ENCODE measurements around the gene ARNT2. TPM values are rescaled to one million over a fixed set of nuclear protein-coding genes. Genes with fewer than 3 reads are reported as not detected.

ARNT2 gene
- total and polyA plus RNA-seq, 4 donors = 0.63 to 16.2 (median 4.9) TPM

DNA sequence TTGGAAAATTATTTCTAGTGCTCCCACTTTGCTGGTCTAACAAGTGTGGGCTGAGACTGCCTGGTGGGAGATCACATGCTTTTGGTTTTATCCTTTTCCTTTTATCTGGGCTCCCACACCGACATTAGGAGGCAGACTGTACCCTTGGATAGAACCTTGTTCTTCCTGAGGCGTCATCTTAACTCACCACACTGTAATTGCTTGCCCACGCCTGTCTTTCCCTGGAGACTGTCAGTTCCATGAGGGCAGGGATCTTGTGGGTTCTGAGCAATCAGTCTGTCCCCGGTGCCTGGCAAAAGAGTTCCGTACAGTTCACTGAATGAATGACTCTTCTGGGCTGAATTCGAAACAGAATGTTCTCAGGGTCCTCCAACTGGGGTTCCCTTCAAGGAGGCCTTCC, 166.4 kb downstream of the ARNT2 start:
- Histone ChIP-seq H3K36me3 (ENCODE audit: control insufficient read depth in 1 of 2, insufficient read depth in 2 of 2, low read length in 1 of 2) (no peaks in the 10 kb centered on the region), H3K27me3 (ENCODE audit: control insufficient read depth in 1 of 2, insufficient read depth in 2 of 2, low read length in 1 of 2) (no peaks in the 10 kb centered on the region), H3K27ac (ENCODE audit: low read depth in 1 of 2, low read length in 2 of 2) (no peak overlapping the region), H3K4me1 (ENCODE audit: control insufficient read depth in 1 of 2, insufficient read depth in 2 of 2, low read length in 2 of 2) (no peaks in the 10 kb centered on the region), H3K4me3 (ENCODE audit: low read length in 2 of 2) (no peak overlapping the region), H3K9me3 (ENCODE audit: control insufficient read depth, low read length) (no peaks in the 10 kb centered on the region)
- intact Hi-C loops (cut with DNase I) = no loop called here
- 92 to 93% methylated on average over 6 of the region's 6 CpGs for WGBS, 2 donors
- ATAC-seq (ENCODE audit: low FRiP score) (no peak), DNase-seq (no peak)

DNA sequence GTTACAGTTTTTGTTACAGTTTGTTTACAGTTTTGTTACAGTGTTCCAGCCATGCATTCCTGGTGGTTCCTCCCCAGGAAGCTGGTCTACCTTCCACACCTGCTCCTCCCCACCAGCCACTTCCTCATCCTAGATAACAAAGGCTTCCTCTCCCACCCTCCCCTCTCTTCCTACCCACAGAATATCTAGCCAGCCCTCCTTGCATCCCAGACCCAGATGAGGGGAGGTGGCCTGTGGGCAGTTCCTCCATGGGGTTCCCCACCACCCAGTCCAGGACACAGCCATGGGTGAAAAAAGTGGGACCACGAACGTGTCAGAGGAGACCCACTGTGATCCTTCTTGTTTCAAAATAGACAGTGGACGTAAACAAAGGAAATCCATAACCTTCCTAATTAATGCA, 168.2 kb downstream of the ARNT2 start:
- intact Hi-C loops (cut with DNase I) = no loop called here
- Histone ChIP-seq H3K27me3 (ENCODE audit: control insufficient read depth in 1 of 2, insufficient read depth in 2 of 2, low read length in 1 of 2) (no peaks in the 10 kb centered on the region), H3K27ac (ENCODE audit: low read depth in 1 of 2, low read length in 2 of 2) (no peak overlapping the region), H3K36me3 (ENCODE audit: control insufficient read depth in 1 of 2, insufficient read depth in 2 of 2, low read length in 1 of 2) (peaks cover 0 to 2% of the 10 kb centered on the region in 2 donors), H3K4me3 (ENCODE audit: low read length in 2 of 2) (no peak overlapping the region), H3K9me3 (ENCODE audit: control insufficient read depth, low read length) (no peaks in the 10 kb centered on the region), H3K4me1 (ENCODE audit: control insufficient read depth in 1 of 2, insufficient read depth in 2 of 2, low read length in 2 of 2) (no peaks in the 10 kb centered on the region)
- WGBS, 2 donors = 93 to 94% methylated on average over 3 of the region's 3 CpGs
- no peak for DNase-seq
- no peak for ATAC-seq (ENCODE audit: low FRiP score)

DNA sequence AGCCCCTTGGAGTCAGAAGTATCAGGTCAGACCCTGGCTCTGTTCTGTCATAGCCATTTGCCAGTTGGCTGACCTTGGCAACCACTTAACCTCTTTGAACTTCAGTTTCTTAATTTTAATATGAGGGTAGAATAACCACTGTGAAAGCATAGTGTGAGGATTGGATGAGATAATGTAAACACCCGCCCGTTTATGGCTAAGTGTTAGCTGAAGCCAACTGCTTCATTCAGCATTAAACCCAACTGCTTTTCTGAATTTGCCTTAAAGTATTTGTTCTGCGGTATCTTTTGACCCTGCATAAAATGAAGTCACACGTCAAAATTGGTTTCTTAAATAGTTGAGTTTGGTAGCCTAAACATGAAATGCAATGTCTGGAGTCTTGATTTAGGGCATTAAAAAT, 169.4 kb downstream of the ARNT2 start:
- H3K4me1 ChIP-seq (ENCODE audit: control insufficient read depth in 1 of 2, insufficient read depth in 2 of 2, low read length in 2 of 2) = no peaks in the 10 kb centered on the region
- H3K9me3 ChIP-seq (ENCODE audit: control insufficient read depth, low read length) = no peaks in the 10 kb centered on the region
- WGBS, 2 donors = 72 to 79% methylated on average over 4 of the region's 4 CpGs
- no peaks in the 10 kb centered on the region for H3K27me3 ChIP-seq (ENCODE audit: control insufficient read depth in 1 of 2, insufficient read depth in 2 of 2, low read length in 1 of 2)
- intact Hi-C loops (cut with DNase I) = no loop called here
- no peak for DNase-seq
- H3K4me3 ChIP-seq (ENCODE audit: low read length in 2 of 2) = no peak overlapping the region
- no peak overlapping the region for H3K27ac ChIP-seq (ENCODE audit: low read depth in 1 of 2, low read length in 2 of 2)
- peaks cover 0 to 2% of the 10 kb centered on the region in 2 donors for H3K36me3 ChIP-seq (ENCODE audit: control insufficient read depth in 1 of 2, insufficient read depth in 2 of 2, low read length in 1 of 2)
- ATAC-seq (ENCODE audit: low FRiP score) = no peak

DNA sequence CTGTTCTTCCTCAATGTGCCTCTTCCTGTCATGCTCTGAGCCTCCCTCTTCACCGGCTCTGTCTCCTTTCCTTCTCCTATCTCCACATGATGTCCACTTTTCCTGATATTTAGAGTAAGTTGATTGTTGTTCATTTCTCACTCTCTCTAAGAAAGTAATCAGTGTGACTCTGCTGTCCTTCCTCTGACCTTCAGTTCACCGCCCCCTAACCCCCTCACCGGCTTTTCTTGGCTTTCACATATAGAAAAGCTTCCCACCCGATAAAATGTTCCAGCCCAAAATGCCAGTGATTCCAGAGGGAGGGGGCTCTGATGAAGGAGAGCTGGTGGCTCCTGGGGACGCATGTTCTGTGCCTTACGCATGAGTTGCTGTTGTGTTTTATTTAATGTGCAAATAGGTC, 170.4 kb downstream of the ARNT2 start:
- Histone ChIP-seq H3K4me1 (ENCODE audit: control insufficient read depth in 1 of 2, insufficient read depth in 2 of 2, low read length in 2 of 2) (no peaks in the 10 kb centered on the region), H3K4me3 (ENCODE audit: low read length in 2 of 2) (no peak overlapping the region), H3K9me3 (ENCODE audit: control insufficient read depth, low read length) (no peaks in the 10 kb centered on the region), H3K27ac (ENCODE audit: low read depth in 1 of 2, low read length in 2 of 2) (no peak overlapping the region), H3K27me3 (ENCODE audit: control insufficient read depth in 1 of 2, insufficient read depth in 2 of 2, low read length in 1 of 2) (no peaks in the 10 kb centered on the region), H3K36me3 (ENCODE audit: control insufficient read depth in 1 of 2, insufficient read depth in 2 of 2, low read length in 1 of 2) (peaks cover 0 to 2% of the 10 kb centered on the region in 2 donors)
- 36 to 42% methylated on average over 6 of the region's 6 CpGs for WGBS, 2 donors
- no peak for ATAC-seq (ENCODE audit: low FRiP score)
- intact Hi-C loops (cut with DNase I) = no loop called here
- DNase-seq = no peak

DNA sequence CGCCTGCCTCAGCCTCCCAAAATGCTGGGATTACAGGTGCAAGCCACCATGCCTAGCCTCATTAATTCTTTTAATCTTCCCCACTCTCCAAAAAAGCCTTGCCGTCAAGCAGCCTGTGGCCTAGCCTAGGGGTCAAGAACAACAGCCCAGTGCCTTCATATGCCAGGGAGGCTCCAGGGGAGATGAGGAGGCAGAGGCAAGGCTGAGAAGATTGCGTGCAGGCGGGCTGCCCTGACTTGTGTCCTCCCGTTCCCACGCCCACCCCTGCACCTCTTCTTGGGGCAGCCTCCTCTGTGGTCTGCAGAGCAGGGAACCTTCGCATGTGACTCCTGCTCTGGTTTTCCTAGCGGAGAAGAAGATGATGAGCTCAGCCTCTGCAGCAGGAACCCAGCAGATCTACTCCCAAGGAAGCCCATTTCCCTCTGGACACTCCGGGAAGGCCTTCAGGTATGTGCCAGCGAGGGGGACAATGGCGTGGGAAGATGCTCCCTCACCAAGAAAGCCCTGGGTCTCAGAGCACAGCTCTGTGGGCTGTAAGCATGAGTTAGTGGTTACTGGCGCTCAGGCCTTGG, 172.4 kb downstream of the ARNT2 start:
- Histone ChIP-seq H3K27ac (ENCODE audit: low read depth in 1 of 2, low read length in 2 of 2) (no peak overlapping the region), H3K4me1 (ENCODE audit: control insufficient read depth in 1 of 2, insufficient read depth in 2 of 2, low read length in 2 of 2) (no peaks in the 10 kb centered on the region), H3K4me3 (ENCODE audit: low read length in 2 of 2) (no peak overlapping the region), H3K27me3 (ENCODE audit: control insufficient read depth in 1 of 2, insufficient read depth in 2 of 2, low read length in 1 of 2) (no peaks in the 10 kb centered on the region), H3K36me3 (ENCODE audit: control insufficient read depth in 1 of 2, insufficient read depth in 2 of 2, low read length in 1 of 2) (peaks cover 0 to 2% of the 10 kb centered on the region in 2 donors), H3K9me3 (ENCODE audit: control insufficient read depth, low read length) (no peaks in the 10 kb centered on the region)
- ATAC-seq (ENCODE audit: low FRiP score) (no peak), DNase-seq (no peak)
- intact Hi-C loops (cut with DNase I) = no loop called here
- 95 to 97% methylated on average over 12 of the region's 12 CpGs for WGBS, 2 donors

DNA sequence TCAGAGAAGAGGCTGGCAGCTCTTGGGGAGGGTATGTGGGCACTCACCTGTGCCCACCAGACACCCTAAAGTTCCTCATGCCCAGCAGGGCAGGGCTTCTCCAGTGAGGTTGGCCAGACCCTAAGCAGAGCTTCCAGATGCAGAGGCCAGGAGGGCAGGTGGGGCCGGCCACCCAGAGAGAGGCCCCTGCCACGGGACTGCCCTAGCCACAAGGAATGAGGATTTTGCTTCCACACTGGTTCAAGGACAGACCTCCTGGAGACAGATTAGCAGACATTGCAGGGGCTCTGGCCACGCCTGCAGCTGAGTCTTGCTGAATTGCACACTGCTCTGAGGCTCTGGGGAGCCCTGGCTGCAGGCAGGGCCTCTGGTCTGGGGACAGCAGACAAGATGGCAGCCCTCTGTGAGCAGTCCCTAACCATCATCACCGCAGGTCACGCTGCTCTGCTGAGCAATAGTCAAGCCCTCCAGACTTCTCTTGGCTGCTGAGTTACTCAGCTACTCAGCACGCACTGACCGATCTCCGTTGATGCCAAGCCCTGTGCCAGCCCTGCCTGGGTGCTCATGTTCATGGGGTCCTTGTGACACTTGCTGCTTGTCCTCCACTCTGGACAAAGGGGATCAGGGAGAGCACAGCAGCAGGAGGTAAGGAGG, 173.5 kb downstream of the ARNT2 start:
- no peak overlapping the region for H3K27ac ChIP-seq (ENCODE audit: low read depth in 1 of 2, low read length in 2 of 2)
- no peak overlapping the region for H3K4me3 ChIP-seq (ENCODE audit: low read length in 2 of 2)
- intact Hi-C loops (cut with DNase I) = no loop called here
- WGBS, 2 donors = 92 to 95% methylated on average over 8 of the region's 8 CpGs
- H3K27me3 ChIP-seq (ENCODE audit: control insufficient read depth in 1 of 2, insufficient read depth in 2 of 2, low read length in 1 of 2) = no peaks in the 10 kb centered on the region
- H3K9me3 ChIP-seq (ENCODE audit: control insufficient read depth, low read length) = no peaks in the 10 kb centered on the region
- ATAC-seq (ENCODE audit: low FRiP score) = no peak
- no peak for DNase-seq
- peaks cover 0 to 2% of the 10 kb centered on the region in 2 donors for H3K36me3 ChIP-seq (ENCODE audit: control insufficient read depth in 1 of 2, insufficient read depth in 2 of 2, low read length in 1 of 2)
- no peaks in the 10 kb centered on the region for H3K4me1 ChIP-seq (ENCODE audit: control insufficient read depth in 1 of 2, insufficient read depth in 2 of 2, low read length in 2 of 2)

DNA sequence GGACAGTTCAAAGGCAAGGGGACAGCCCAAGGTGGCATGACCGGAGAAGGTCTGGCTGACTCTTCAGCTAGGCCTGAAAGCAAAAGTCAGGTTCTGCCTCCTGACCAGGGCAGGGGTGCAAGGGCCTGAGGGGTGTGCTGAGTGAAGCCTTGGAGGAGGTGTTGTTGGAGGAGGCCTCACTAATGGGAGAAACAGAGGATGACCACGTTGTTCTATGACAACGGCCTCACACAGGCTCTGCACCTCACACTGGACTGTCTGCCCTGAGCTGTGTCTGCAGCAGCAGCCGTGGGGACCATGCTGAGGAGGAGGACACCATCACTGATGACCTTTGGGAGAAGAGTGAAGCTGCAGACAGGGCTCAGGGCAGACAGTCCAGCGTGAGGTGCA, 174.0 kb downstream of the ARNT2 start:
- H3K27ac ChIP-seq (ENCODE audit: low read depth in 1 of 2, low read length in 2 of 2) = no peak overlapping the region
- no peaks in the 10 kb centered on the region for H3K9me3 ChIP-seq (ENCODE audit: control insufficient read depth, low read length)
- intact Hi-C loops (cut with DNase I) = no loop called here
- H3K4me1 ChIP-seq (ENCODE audit: control insufficient read depth in 1 of 2, insufficient read depth in 2 of 2, low read length in 2 of 2) = no peaks in the 10 kb centered on the region
- 91 to 92% methylated on average over 5 of the region's 5 CpGs for WGBS, 2 donors
- H3K36me3 ChIP-seq (ENCODE audit: control insufficient read depth in 1 of 2, insufficient read depth in 2 of 2, low read length in 1 of 2) = peaks cover 0 to 2% of the 10 kb centered on the region in 2 donors
- no peak for ATAC-seq (ENCODE audit: low FRiP score)
- no peak overlapping the region for H3K4me3 ChIP-seq (ENCODE audit: low read length in 2 of 2)
- no peaks in the 10 kb centered on the region for H3K27me3 ChIP-seq (ENCODE audit: control insufficient read depth in 1 of 2, insufficient read depth in 2 of 2, low read length in 1 of 2)
- no peak for DNase-seq

DNA sequence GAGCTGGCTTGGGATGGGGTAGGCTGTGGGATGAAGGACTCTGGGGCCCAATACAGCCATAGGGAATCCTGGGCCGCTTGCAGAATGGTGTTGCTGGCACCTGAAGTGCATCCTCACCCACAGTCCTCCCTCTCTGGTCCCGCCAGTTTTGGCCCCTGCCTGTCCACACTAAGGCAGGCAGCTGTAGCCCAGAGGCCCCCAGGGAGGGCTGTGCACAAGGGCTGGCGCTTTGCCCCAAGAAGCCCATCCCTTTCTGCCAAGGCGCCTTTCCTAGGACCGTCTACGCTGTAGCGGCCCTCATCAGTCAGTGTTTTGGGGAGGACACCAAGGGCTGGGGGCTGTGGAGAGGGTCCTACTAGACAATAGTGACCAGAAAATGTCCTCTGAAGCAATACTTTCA, 174.7 kb downstream of the ARNT2 start:
- Histone ChIP-seq H3K4me3 (ENCODE audit: low read length in 2 of 2) (no peak overlapping the region), H3K4me1 (ENCODE audit: control insufficient read depth in 1 of 2, insufficient read depth in 2 of 2, low read length in 2 of 2) (no peaks in the 10 kb centered on the region), H3K27ac (ENCODE audit: low read depth in 1 of 2, low read length in 2 of 2) (no peak overlapping the region), H3K36me3 (ENCODE audit: control insufficient read depth in 1 of 2, insufficient read depth in 2 of 2, low read length in 1 of 2) (peaks cover 0 to 2% of the 10 kb centered on the region in 2 donors), H3K27me3 (ENCODE audit: control insufficient read depth in 1 of 2, insufficient read depth in 2 of 2, low read length in 1 of 2) (no peaks in the 10 kb centered on the region), H3K9me3 (ENCODE audit: control insufficient read depth, low read length) (no peaks in the 10 kb centered on the region)
- 93 to 95% methylated on average over 7 of the region's 7 CpGs for WGBS, 2 donors
- intact Hi-C loops (cut with DNase I) = no loop called here
- ATAC-seq (ENCODE audit: low FRiP score) = no peak
- no peak for DNase-seq

DNA sequence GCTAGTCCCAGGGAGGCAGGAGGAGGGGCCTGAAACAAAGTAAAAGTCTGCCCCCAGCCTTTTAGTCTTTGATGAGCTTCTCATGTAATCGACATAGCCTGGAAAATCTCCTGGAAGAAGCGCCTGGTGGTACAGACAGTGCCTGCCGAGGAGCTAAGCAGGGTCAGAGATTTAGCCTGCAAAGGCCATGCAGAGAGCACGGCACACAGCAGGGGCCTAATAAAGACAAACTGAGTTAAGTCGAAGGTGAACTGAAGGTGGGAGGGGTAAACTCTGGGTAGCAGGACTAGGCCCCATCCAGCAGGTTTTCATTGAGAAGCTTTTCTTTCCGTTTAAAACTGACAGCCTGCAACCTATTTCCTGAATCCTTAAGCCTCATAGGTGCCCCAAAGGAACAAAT, 175.4 kb downstream of the ARNT2 start:
- H3K4me3 ChIP-seq (ENCODE audit: low read length in 2 of 2) = no peak overlapping the region
- 82% methylated on average over 6 of the region's 6 CpGs for WGBS, 2 donors
- peaks cover 0 to 2% of the 10 kb centered on the region in 2 donors for H3K36me3 ChIP-seq (ENCODE audit: control insufficient read depth in 1 of 2, insufficient read depth in 2 of 2, low read length in 1 of 2)
- H3K9me3 ChIP-seq (ENCODE audit: control insufficient read depth, low read length) = no peaks in the 10 kb centered on the region
- intact Hi-C loops (cut with DNase I) = no loop called here
- no peaks in the 10 kb centered on the region for H3K27me3 ChIP-seq (ENCODE audit: control insufficient read depth in 1 of 2, insufficient read depth in 2 of 2, low read length in 1 of 2)
- ATAC-seq (ENCODE audit: low FRiP score) (no peak), DNase-seq (no peak)
- no peaks in the 10 kb centered on the region for H3K4me1 ChIP-seq (ENCODE audit: control insufficient read depth in 1 of 2, insufficient read depth in 2 of 2, low read length in 2 of 2)
- H3K27ac ChIP-seq (ENCODE audit: low read depth in 1 of 2, low read length in 2 of 2) = no peak overlapping the region
